GM18498 (cell line): Measurements from ENCODE around the gene WIPF3.
"Not testable (repeated sequence)": the region's sequence is repeated elsewhere in the genome, so short reads cannot be mapped to it uniquely, and the experiment has no call there.

Experiments
- ATAC-seq: cut with Tn5 transposase; IDR thresholded peaks from one replicate; pipeline ENCODE4 v1.9.1; 2021; ENCODE audit warnings: mild to moderate bottlenecking, moderate library complexity; ENCODE audit not compliant: unreplicated experiment

WIPF3 gene

GRCh38 chr7:29875741-29876140, 69.4 kb downstream of the WIPF3 start:
- ATAC-seq: no peak

GRCh38 chr7:29877196-29877595, 70.9 kb downstream of the WIPF3 start:
- ATAC-seq: no peak

- ATAC-seq: no peak
Measured at GRCh38 chr7:29878081-29878688, 71.9 kb downstream of the WIPF3 start.

GRCh38 chr7:29879609-29880008, 73.3 kb downstream of the WIPF3 start:
- no peak for ATAC-seq

GRCh38 chr7:29881724-29882123, 75.4 kb downstream of the WIPF3 start:
- ATAC-seq: no peak

GRCh38 chr7:29882481-29882880, 76.2 kb downstream of the WIPF3 start:
- no peak for ATAC-seq

GRCh38 chr7:29883462-29884398, 77.4 kb downstream of the WIPF3 start:
- no peak for ATAC-seq

GRCh38 chr7:29884399-29885272, 78.3 kb downstream of the WIPF3 start:
- no peak for ATAC-seq

- no peak for ATAC-seq
Measured at GRCh38 chr7:29885626-29886025, 79.3 kb downstream of the WIPF3 start.

- no peak for ATAC-seq
Measured at GRCh38 chr7:29886827-29887226, 80.5 kb downstream of the WIPF3 start.

GRCh38 chr7:29888006-29888405, 81.7 kb downstream of the WIPF3 start:
- ATAC-seq: no peak

GRCh38 chr7:29889288-29889687, 83.0 kb downstream of the WIPF3 start:
- ATAC-seq: no peak

- no peak for ATAC-seq
Measured at GRCh38 chr7:29890251-29890650, 83.9 kb downstream of the WIPF3 start.

- ATAC-seq: not testable (repeated sequence)
Measured at GRCh38 chr7:29890786-29891185, 84.5 kb downstream of the WIPF3 start.

- ATAC-seq: no peak
Measured at GRCh38 chr7:29891766-29892165, 85.5 kb downstream of the WIPF3 start.

- no peak for ATAC-seq
Measured at GRCh38 chr7:29892231-29892630, 85.9 kb downstream of the WIPF3 start.

GRCh38 chr7:29893351-29893965, 87.2 kb downstream of the WIPF3 start:
- no peak for ATAC-seq

GRCh38 chr7:29894256-29894655, 87.9 kb downstream of the WIPF3 start:
- no peak for ATAC-seq

GRCh38 chr7:29895559-29895958, 89.3 kb downstream of the WIPF3 start:
- no peak for ATAC-seq

GRCh38 chr7:29896685-29897411, 90.5 kb downstream of the WIPF3 start:
- no peak for ATAC-seq
